ENCODE measurements around the gene CHCHD10.
"Not testable (repeated sequence)": the region's sequence is repeated elsewhere in the genome, so short reads cannot be mapped to it uniquely, and the experiment has no call there.

CHCHD10 gene

GRCh38 chr22:23742505-23743264 lies 25.1 kb downstream of the CHCHD10 start:
- Histone ChIP-seq H3K4me1 (ENCODE audit: control insufficient read depth, insufficient read depth, low read depth, low read length) (no peaks in the 10 kb centered on the region), H3K4me3 (ENCODE audit: insufficient read depth in 1 of 2, low read depth in 1 of 2, low read length in 2 of 2) (no peak overlapping the region), H2AFZ (ENCODE audit: low read depth, low read length) (no peak overlapping the region), H3K36me3 (ENCODE audit: control insufficient read depth in 1 of 2, insufficient read depth in 2 of 2, low read depth in 1 of 2, low read length in 2 of 2) (peaks cover 41 to 45% of the 10 kb centered on the region in 2 experiments), H3K27ac (ENCODE audit: low read length, poor library complexity, severe bottlenecking) (no peak overlapping the region), H2AK5ac (ENCODE audit: low read length, severe bottlenecking) (no peak overlapping the region), H2BK15ac (ENCODE audit: low read depth, poor library complexity, severe bottlenecking) (no peak overlapping the region), H3K18ac (ENCODE audit: low read depth in 1 of 2, low read length in 2 of 2) (no peak overlapping the region), H3K79me1 (replicated peaks; ENCODE audit: low read length, poor library complexity, severe bottlenecking) (peaks cover 30% of the 10 kb centered on the region), H2BK12ac (ENCODE audit: low read length in 2 of 2) (no peak overlapping the region), H4K91ac (ENCODE audit: low read length) (no peak overlapping the region), H3K9ac (ENCODE audit: low read length) (no peak overlapping the region), H3K27me3 (ENCODE audit: control insufficient read depth in 1 of 2, insufficient read depth in 1 of 2, low read length in 2 of 2) (no peaks in the 10 kb centered on the region), H3K23ac (ENCODE audit: low read length in 2 of 2) (no peak overlapping the region), H3K9me3 (ENCODE audit: control insufficient read depth, low read length) (no peaks in the 10 kb centered on the region), H4K8ac (ENCODE audit: low read length) (no peak overlapping the region), H3K4me2 (ENCODE audit: low read length, poor library complexity, severe bottlenecking) (no peak overlapping the region), H3K14ac (ENCODE audit: low read length in 2 of 2) (no peak overlapping the region), H2BK5ac (ENCODE audit: low read depth, low read length, poor library complexity, severe bottlenecking) (no peak overlapping the region), H2BK120ac (ENCODE audit: low read depth, low read length) (no peak overlapping the region), H3K4ac (ENCODE audit: low read depth in 1 of 2, low read length in 2 of 2) (no peak overlapping the region)
- no peak for DNase-seq
- WGBS: 88% methylated on average over 7 of the region's 7 CpGs

DNA sequence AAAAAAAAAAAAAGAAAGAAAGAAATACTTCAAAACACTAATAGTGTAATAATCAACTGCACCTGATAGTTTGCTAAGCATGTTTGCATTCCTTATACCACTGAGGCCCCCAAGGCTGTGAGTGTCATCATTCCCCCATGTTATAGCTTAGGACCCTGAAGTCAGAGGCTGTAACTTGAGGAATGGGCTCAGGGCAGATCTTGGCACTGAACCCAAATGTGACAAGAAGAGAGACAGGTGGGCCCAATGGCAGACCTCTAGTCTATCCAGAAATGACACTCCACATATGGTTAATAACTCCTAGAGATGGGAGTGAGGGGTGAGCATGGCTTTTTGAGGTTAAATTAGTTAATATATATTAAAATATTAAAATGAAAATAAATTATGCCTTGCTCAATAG lies 30.1 kb downstream of the CHCHD10 start:
- Histone ChIP-seq H2AK5ac (ENCODE audit: low read length, severe bottlenecking) (no peak overlapping the region), H4K8ac (ENCODE audit: low read length) (no peak overlapping the region)

DNA sequence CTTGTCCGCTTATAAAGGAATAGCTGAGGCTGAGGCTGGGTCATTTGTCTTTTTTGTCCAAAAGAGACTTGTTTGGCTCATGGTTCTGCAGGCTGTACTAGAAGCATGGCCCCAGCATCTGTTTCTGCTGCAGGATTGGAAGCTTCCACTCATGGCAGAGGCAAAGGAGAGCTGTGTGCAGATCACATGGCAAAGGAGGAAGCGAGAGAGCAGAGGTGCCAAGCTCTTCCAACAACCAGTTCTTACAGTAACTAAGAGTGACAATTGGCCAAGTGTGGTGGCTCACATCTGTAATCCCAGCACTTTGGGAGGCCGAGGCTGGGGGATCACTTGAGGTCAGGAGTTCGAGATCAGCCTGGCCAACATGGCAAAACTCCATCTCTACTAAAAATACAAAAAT lies 39.7 kb downstream of the CHCHD10 start:
- H2BK12ac ChIP-seq (ENCODE audit: low read length in 2 of 2); H3K18ac ChIP-seq (ENCODE audit: low read depth in 1 of 2, low read length in 2 of 2); H4K91ac ChIP-seq (ENCODE audit: low read length); H3K27me3 ChIP-seq (ENCODE audit: control insufficient read depth in 1 of 2, insufficient read depth in 1 of 2, low read length in 2 of 2); H3K4ac ChIP-seq (ENCODE audit: low read depth in 1 of 2, low read length in 2 of 2); H3K36me3 ChIP-seq (ENCODE audit: control insufficient read depth in 1 of 2, insufficient read depth in 2 of 2, low read depth in 1 of 2, low read length in 2 of 2); H3K4me3 ChIP-seq (ENCODE audit: insufficient read depth in 1 of 2, low read depth in 1 of 2, low read length in 2 of 2); H3K9ac ChIP-seq (ENCODE audit: low read length); H3K4me2 ChIP-seq (ENCODE audit: low read length, poor library complexity, severe bottlenecking); H2AK5ac ChIP-seq (ENCODE audit: low read length, severe bottlenecking); H2BK15ac ChIP-seq (ENCODE audit: low read depth, poor library complexity, severe bottlenecking); H3K79me1 ChIP-seq (replicated peaks; ENCODE audit: low read length, poor library complexity, severe bottlenecking); H2BK5ac ChIP-seq (ENCODE audit: low read depth, low read length, poor library complexity, severe bottlenecking); H3K9me3 ChIP-seq (ENCODE audit: control insufficient read depth, low read length); H4K8ac ChIP-seq (ENCODE audit: low read length); H3K23ac ChIP-seq (ENCODE audit: low read length in 2 of 2); H2BK120ac ChIP-seq (ENCODE audit: low read depth, low read length); H3K14ac ChIP-seq (ENCODE audit: low read length in 2 of 2); H3K27ac ChIP-seq (ENCODE audit: low read length, poor library complexity, severe bottlenecking); H3K4me1 ChIP-seq (ENCODE audit: control insufficient read depth, insufficient read depth, low read depth, low read length); H2AFZ ChIP-seq (ENCODE audit: low read depth, low read length); DNase-seq: not testable (repeated sequence)
- WGBS: 75% methylated on average over 1 of the region's 4 CpGs

More for the DNA sequence above, 30.1 kb downstream of the CHCHD10 start:
- H3K9ac ChIP-seq (ENCODE audit: low read length): no peak overlapping the region
- H2AFZ ChIP-seq (ENCODE audit: low read depth, low read length): no peak overlapping the region
- no peak overlapping the region for H3K27ac ChIP-seq (ENCODE audit: low read length, poor library complexity, severe bottlenecking)
- H3K4ac ChIP-seq (ENCODE audit: low read depth in 1 of 2, low read length in 2 of 2): no peak overlapping the region
- no peaks in the 10 kb centered on the region for H3K9me3 ChIP-seq (ENCODE audit: control insufficient read depth, low read length)
- H3K4me1 ChIP-seq (ENCODE audit: control insufficient read depth, insufficient read depth, low read depth, low read length): no peaks in the 10 kb centered on the region
- peaks cover 14 to 17% of the 10 kb centered on the region in 2 experiments for H3K36me3 ChIP-seq (ENCODE audit: control insufficient read depth in 1 of 2, insufficient read depth in 2 of 2, low read depth in 1 of 2, low read length in 2 of 2)
- H3K79me1 ChIP-seq (replicated peaks; ENCODE audit: low read length, poor library complexity, severe bottlenecking): peaks cover 3% of the 10 kb centered on the region
- no peak overlapping the region for H3K4me3 ChIP-seq (ENCODE audit: insufficient read depth in 1 of 2, low read depth in 1 of 2, low read length in 2 of 2)
- H3K4me2 ChIP-seq (ENCODE audit: low read length, poor library complexity, severe bottlenecking): no peak overlapping the region
- H3K14ac ChIP-seq (ENCODE audit: low read length in 2 of 2): no peak overlapping the region
- no peak overlapping the region for H2BK120ac ChIP-seq (ENCODE audit: low read depth, low read length)
- DNase-seq: no peak
- H2BK12ac ChIP-seq (ENCODE audit: low read length in 2 of 2): no peak overlapping the region
- no peak overlapping the region for H2BK5ac ChIP-seq (ENCODE audit: low read depth, low read length, poor library complexity, severe bottlenecking)
- H2BK15ac ChIP-seq (ENCODE audit: low read depth, poor library complexity, severe bottlenecking): no peak overlapping the region
- no peak overlapping the region for H3K23ac ChIP-seq (ENCODE audit: low read length in 2 of 2)
- no peak overlapping the region for H3K18ac ChIP-seq (ENCODE audit: low read depth in 1 of 2, low read length in 2 of 2)
- no peak overlapping the region for H4K91ac ChIP-seq (ENCODE audit: low read length)
- H3K27me3 ChIP-seq (ENCODE audit: control insufficient read depth in 1 of 2, insufficient read depth in 1 of 2, low read length in 2 of 2): peaks cover 0 to 3% of the 10 kb centered on the region in 2 experiments

DNA sequence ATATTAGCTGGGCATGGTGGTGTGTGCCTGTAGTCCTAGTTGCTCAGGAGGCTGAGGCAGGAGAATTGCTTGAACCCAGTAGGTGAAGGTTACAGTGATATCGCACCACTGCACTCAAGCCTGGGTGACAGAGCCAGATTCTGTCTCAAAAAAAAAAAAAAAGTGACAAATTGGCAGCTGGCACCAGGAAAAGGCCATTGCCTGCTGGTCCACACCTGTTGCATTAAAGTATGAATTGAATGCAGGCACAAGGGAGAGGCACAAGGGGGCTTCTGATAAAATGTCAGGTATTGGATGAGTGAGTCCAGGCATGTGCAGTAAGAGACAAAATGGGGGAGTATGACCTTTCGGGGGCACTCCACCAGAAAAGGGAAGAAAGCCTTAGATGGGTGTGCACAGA lies 45.0 kb downstream of the CHCHD10 start:
- 99% methylated on average over 2 of the region's 2 CpGs for WGBS
- no peak overlapping the region for H2BK15ac ChIP-seq (ENCODE audit: low read depth, poor library complexity, severe bottlenecking)
- H3K36me3 ChIP-seq (ENCODE audit: control insufficient read depth in 1 of 2, insufficient read depth in 2 of 2, low read depth in 1 of 2, low read length in 2 of 2): no peaks in the 10 kb centered on the region

More for the DNA sequence above, 45.0 kb downstream of the CHCHD10 start:
- Histone ChIP-seq H3K4me3 (ENCODE audit: insufficient read depth in 1 of 2, low read depth in 1 of 2, low read length in 2 of 2) (no peak overlapping the region), H3K9me3 (ENCODE audit: control insufficient read depth, low read length) (no peaks in the 10 kb centered on the region), H2BK120ac (ENCODE audit: low read depth, low read length) (no peak overlapping the region), H3K14ac (ENCODE audit: low read length in 2 of 2) (no peak overlapping the region), H3K27ac (ENCODE audit: low read length, poor library complexity, severe bottlenecking) (no peak overlapping the region), H4K8ac (ENCODE audit: low read length) (no peak overlapping the region), H2BK5ac (ENCODE audit: low read depth, low read length, poor library complexity, severe bottlenecking) (no peak overlapping the region), H2AK5ac (ENCODE audit: low read length, severe bottlenecking) (no peak overlapping the region), H3K9ac (ENCODE audit: low read length) (no peak overlapping the region), H2BK12ac (ENCODE audit: low read length in 2 of 2) (no peak overlapping the region), H3K4ac (ENCODE audit: low read depth in 1 of 2, low read length in 2 of 2) (no peak overlapping the region), H3K18ac (ENCODE audit: low read depth in 1 of 2, low read length in 2 of 2) (no peak overlapping the region), H3K4me1 (ENCODE audit: control insufficient read depth, insufficient read depth, low read depth, low read length) (no peaks in the 10 kb centered on the region), H3K79me1 (replicated peaks; ENCODE audit: low read length, poor library complexity, severe bottlenecking) (no peaks in the 10 kb centered on the region), H2AFZ (ENCODE audit: low read depth, low read length) (no peak overlapping the region), H3K4me2 (ENCODE audit: low read length, poor library complexity, severe bottlenecking) (no peak overlapping the region), H3K23ac (ENCODE audit: low read length in 2 of 2) (no peak overlapping the region), H4K91ac (ENCODE audit: low read length) (no peak overlapping the region), H3K27me3 (ENCODE audit: control insufficient read depth in 1 of 2, insufficient read depth in 1 of 2, low read length in 2 of 2) (peaks cover 0 to 3% of the 10 kb centered on the region in 2 experiments)
- DNase-seq: no peak
